Activated naive CD4-positive, alpha-beta T cell treated with anti-CD3 and anti-CD28 coated beads for 36 hours (primary cell): ENCODE data around the gene DPF3. TPM values are rescaled to one million over a fixed set of nuclear protein-coding genes. Genes with fewer than 3 reads are reported as not detected.
A peak's percentile ranks its signal among the peaks of the same experiment; 100 is the strongest.

ENCODE experiments used
- CTCF ChIA-PET: fragments of 350-600 bp; sonication (Branson Sonifier 250); formaldehyde crosslinking; loops from one replicate; lab custom pipeline; 2021; ENCODE audit warnings: antibody characterized with exemption; lab: Charles Lee
- DNase-seq: peaks from one replicate; pipeline ENCODE4 v3.0.0-alpha.2; 2020
- H3K27ac Mint-ChIP-seq: one replicate; pipeline ENCODE4 v1.8.0; 2021; ENCODE audit warnings: mild to moderate bottlenecking, mixed read lengths
- H3K27me3 Mint-ChIP-seq: one replicate; pipeline ENCODE4 v1.8.0; 2021; ENCODE audit warnings: low read depth, mixed read lengths
- H3K36me3 Mint-ChIP-seq: one replicate; pipeline ENCODE4 v1.8.0; 2021; ENCODE audit warnings: low read depth, mixed read lengths
- H3K4me1 Mint-ChIP-seq: one replicate; pipeline ENCODE4 v1.8.0; 2021; ENCODE audit warnings: low read depth, mixed read lengths
- H3K4me3 Mint-ChIP-seq: one replicate; pipeline ENCODE4 v1.8.0; 2021; ENCODE audit warnings: mild to moderate bottlenecking, moderate library complexity, mixed read lengths
- H3K9me3 Mint-ChIP-seq: one replicate; pipeline ENCODE4 v1.8.0; 2021; ENCODE audit warnings: mixed read lengths
- intact Hi-C: fragments of 100-400 bp; cut with micrococcal nuclease; formaldehyde crosslinking; loops from one replicate; pipeline ENCODE4 v1.15.1; 2023
- total RNA-seq, 2 experiments: library from RNA; stranded (reverse); gene quantifications; one replicate each; pipeline ENCODE4 v1.2.3, GENCODE V29; 2021

Gene DPF3
- total RNA-seq, 2 experiments from 2014 or later, result 0.29 to 0.47 TPM

DNA sequence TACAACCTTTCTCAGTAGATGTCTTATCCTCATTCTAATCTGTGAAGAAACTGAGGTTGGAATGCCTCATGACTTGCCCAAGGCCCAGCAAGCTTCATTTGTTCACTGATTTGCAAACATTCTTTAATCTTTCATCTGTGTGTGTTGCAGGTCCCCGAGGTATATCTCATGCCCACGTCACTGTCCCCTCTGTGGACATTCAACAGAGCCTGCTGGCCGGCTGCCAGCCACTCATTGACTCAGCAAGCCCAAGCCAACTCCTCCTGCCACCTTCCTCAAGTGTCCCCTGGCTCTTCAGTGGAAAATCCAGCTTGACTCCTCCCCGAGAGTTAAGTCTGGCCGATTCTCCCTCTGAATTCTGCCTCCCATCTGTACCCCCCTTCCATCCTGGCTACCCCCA is 30.4 kb upstream of the DPF3 start:
- H3K27me3 Mint-ChIP-seq, result no peaks in the 10 kb centered on the region
- H3K4me3 Mint-ChIP-seq, result no peak overlapping the region
- DNase-seq, result no peak
- H3K4me1 Mint-ChIP-seq, result no peaks in the 10 kb centered on the region
- H3K9me3 Mint-ChIP-seq, result no peaks in the 10 kb centered on the region
- H3K36me3 Mint-ChIP-seq, result no peaks in the 10 kb centered on the region
- no peak overlapping the region for H3K27ac Mint-ChIP-seq
- intact Hi-C loops, result loop anchor here (10.0 kb wide), 1 partner anchor 540 kb away; no protein-coding TSS in a partner anchor
- CTCF ChIA-PET, result interaction anchor here (0.5 to 1.7 kb wide), 3 partner anchors 10 to 407 kb away, joined by 3 to 6 read pairs (median 5); no protein-coding TSS in a partner anchor

DNA sequence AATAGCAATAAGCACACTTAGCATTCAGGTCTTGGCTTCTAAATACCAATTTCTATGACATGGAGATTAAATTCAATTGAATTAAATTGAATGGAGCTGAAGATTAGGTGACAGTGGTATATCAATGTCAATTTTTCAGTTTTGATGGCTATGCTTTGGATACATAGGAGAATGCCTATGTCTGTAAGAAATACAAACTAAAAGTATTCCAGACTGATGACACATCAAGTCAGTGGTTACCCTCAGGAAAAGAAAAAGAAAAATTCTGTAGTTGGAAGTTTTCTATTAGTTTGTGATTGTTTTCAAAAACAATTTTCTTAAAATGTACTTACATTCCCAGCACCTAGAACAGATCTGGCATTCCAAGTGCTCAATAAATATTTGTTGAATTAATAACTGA is 27.5 kb upstream of the DPF3 start:
- H3K27me3 Mint-ChIP-seq, result no peaks in the 10 kb centered on the region
- no peak overlapping the region for H3K27ac Mint-ChIP-seq
- intact Hi-C loops, result loop anchor here (10.0 kb wide), 1 partner anchor 543 kb away; no protein-coding TSS in a partner anchor
- H3K4me3 Mint-ChIP-seq, result no peak overlapping the region
- H3K4me1 Mint-ChIP-seq, result no peaks in the 10 kb centered on the region
- no peak for DNase-seq
- no peaks in the 10 kb centered on the region for H3K9me3 Mint-ChIP-seq
- CTCF ChIA-PET, result interaction anchor here (0.6 kb wide), 1 partner anchor 18 kb away, joined by 3 read pairs; no protein-coding TSS in a partner anchor
- no peaks in the 10 kb centered on the region for H3K36me3 Mint-ChIP-seq

- CTCF ChIA-PET, result interaction anchor here (0.6 kb wide), 1 partner anchor 9 kb away, joined by 3 read pairs; no protein-coding TSS in a partner anchor
- Mint-ChIP-seq H3K27ac (no peak overlapping the region), H3K4me3 (no peak overlapping the region), H3K27me3 (peaks cover 2% of the 10 kb centered on the region), H3K9me3 (no peaks in the 10 kb centered on the region), H3K36me3 (no peaks in the 10 kb centered on the region), H3K4me1 (no peaks in the 10 kb centered on the region)
- intact Hi-C loops, result loop anchor here (10.0 kb wide), 1 partner anchor 545 kb away; no protein-coding TSS in a partner anchor
- DNase-seq, result no peak
These were observed 26.1 kb upstream of the DPF3 start for GRCh38 chr14:72920008-72920407.

GRCh38 chr14:72917094-72917802 is 23.3 kb upstream of the DPF3 start:
- intact Hi-C loops, result no loop called here
- Mint-ChIP-seq H3K4me3 (no peak overlapping the region), H3K27ac (no peak overlapping the region), H3K36me3 (no peaks in the 10 kb centered on the region), H3K9me3 (no peaks in the 10 kb centered on the region), H3K27me3 (peaks cover 4% of the 10 kb centered on the region), H3K4me1 (no peaks in the 10 kb centered on the region)
- CTCF ChIA-PET, result interaction anchor here (0.6 to 1.2 kb wide), 4 partner anchors 12 to 428 kb away, joined by 3 to 5 read pairs (median 4); no protein-coding TSS in a partner anchor
- DNase-seq, result no peak

DNA sequence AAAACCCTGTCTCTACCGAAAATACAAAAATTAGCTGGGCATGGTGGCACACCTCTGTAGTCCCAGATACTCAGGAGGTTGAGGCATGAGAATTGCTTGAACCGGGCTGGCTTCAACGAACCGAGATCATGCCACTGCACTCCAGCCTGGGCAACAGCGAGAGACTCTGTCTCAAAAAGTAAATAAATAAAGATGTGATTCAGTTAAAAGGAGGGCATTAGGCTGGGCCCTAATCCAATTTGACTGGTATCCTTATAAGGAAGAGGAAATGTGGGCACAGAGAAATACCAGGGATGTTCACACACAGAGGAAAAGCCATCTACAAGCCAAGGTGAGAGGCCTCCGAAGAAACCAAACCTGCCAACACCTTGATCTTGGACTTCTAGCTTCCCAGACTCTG is 22.3 kb upstream of the DPF3 start:
- Mint-ChIP-seq H3K36me3 (no peaks in the 10 kb centered on the region), H3K4me3 (no peak overlapping the region), H3K27ac (no peak overlapping the region), H3K9me3 (no peaks in the 10 kb centered on the region), H3K27me3 (peaks cover 4% of the 10 kb centered on the region), H3K4me1 (no peaks in the 10 kb centered on the region)
- CTCF ChIA-PET, result interaction anchor here (0.9 kb wide), 1 partner anchor 11 kb away, joined by 5 read pairs; no protein-coding TSS in a partner anchor
- intact Hi-C loops, result no loop called here
- DNase-seq, result no peak

DNA sequence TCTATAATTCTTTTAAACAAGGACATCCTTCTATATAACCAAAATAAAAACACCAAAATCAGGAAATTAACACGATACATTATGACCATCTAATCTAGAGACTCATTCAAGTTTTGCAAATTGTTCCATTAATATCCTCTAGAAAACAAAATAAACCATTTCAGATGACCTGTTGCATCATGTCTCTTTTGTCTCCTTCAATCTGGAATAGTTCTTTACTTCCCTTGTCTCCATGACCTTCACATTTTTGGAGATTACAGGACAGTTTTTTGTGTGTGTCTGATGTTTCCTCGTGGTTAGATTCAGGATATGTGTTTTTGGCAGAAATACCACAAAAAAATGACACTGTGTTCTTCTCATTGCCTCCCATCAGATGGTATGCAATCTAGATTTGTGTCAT is 19.9 kb upstream of the DPF3 start:
- Mint-ChIP-seq H3K27me3 (peaks cover 4% of the 10 kb centered on the region), H3K27ac (no peak overlapping the region), H3K36me3 (no peaks in the 10 kb centered on the region), H3K9me3 (no peaks in the 10 kb centered on the region), H3K4me1 (no peaks in the 10 kb centered on the region), H3K4me3 (no peak overlapping the region)
- no peak for DNase-seq
- CTCF ChIA-PET, result no interaction called here
- intact Hi-C loops, result no loop called here

- CTCF ChIA-PET, result interaction anchor here (0.7 to 3.0 kb wide), 5 partner anchors 10 to 829 kb away, joined by 3 to 13 read pairs (median 3); no protein-coding TSS in a partner anchor
- no peaks in the 10 kb centered on the region for H3K4me1 Mint-ChIP-seq
- H3K4me3 Mint-ChIP-seq, result no peak overlapping the region
- no peaks in the 10 kb centered on the region for H3K36me3 Mint-ChIP-seq
- no peaks in the 10 kb centered on the region for H3K9me3 Mint-ChIP-seq
- no peak overlapping the region for H3K27ac Mint-ChIP-seq
- H3K27me3 Mint-ChIP-seq, result peaks cover 8% of the 10 kb centered on the region
- DNase-seq, result no peak
- intact Hi-C loops, result loop anchor here (2.0 to 5.0 kb wide), 2 partner anchors 18 to 38 kb away; partner anchors contain the start of gene DCAF4
These were observed 15.3 kb upstream of the DPF3 start for GRCh38 chr14:72909163-72909562.

DNA sequence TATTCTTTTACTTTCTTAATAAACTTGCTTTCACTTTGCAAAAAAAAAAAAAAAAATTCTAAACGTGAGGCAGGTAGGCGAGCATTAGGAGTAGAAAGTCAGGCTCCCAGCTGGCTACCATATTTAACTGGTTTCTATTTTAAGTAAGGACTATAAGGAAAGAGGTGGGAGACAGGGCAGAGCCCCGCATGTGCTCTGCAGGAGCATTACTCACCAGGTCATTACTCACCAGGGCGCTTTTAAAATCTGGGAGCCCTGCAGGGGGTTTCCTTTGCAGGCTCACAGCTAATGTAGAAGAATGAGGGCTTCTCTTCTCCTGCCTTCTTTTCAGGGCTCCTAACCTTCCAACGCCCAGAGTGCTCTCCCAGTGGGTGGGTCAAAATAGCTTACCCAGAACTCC is 14.0 kb upstream of the DPF3 start:
- intact Hi-C loops, result loop anchor here (2.0 to 5.0 kb wide), 2 partner anchors 19 to 39 kb away; partner anchors contain the start of gene DCAF4
- DNase-seq, result peak; percentile 26
- Mint-ChIP-seq H3K27me3 (peaks cover 6% of the 10 kb centered on the region), H3K4me3 (no peak overlapping the region), H3K27ac (no peak overlapping the region), H3K36me3 (no peaks in the 10 kb centered on the region), H3K9me3 (no peaks in the 10 kb centered on the region), H3K4me1 (no peaks in the 10 kb centered on the region)
- CTCF ChIA-PET, result interaction anchor here (0.6 to 3.0 kb wide), 5 partner anchors 17 to 394 kb away, joined by 3 to 13 read pairs (median 3); no protein-coding TSS in a partner anchor

- intact Hi-C loops, result loop anchor here (5.0 kb wide), 1 partner anchor 40 kb away; no protein-coding TSS in a partner anchor
- no peaks in the 10 kb centered on the region for H3K9me3 Mint-ChIP-seq
- H3K36me3 Mint-ChIP-seq, result no peaks in the 10 kb centered on the region
- H3K4me3 Mint-ChIP-seq, result no peak overlapping the region
- CTCF ChIA-PET, result interaction anchor here (1.0 to 11.0 kb wide), 3 partner anchors 390 to 393 kb away, joined by 3 to 185 read pairs (median 13); no protein-coding TSS in a partner anchor
- H3K4me1 Mint-ChIP-seq, result no peaks in the 10 kb centered on the region
- peaks cover 6% of the 10 kb centered on the region for H3K27me3 Mint-ChIP-seq
- DNase-seq, result no peak
- no peak overlapping the region for H3K27ac Mint-ChIP-seq
These were observed 13.0 kb upstream of the DPF3 start for GRCh38 chr14:72906879-72907278.

- H3K9me3 Mint-ChIP-seq, result no peaks in the 10 kb centered on the region
- no peaks in the 10 kb centered on the region for H3K4me1 Mint-ChIP-seq
- H3K36me3 Mint-ChIP-seq, result no peaks in the 10 kb centered on the region
- CTCF ChIA-PET, result interaction anchor here (0.7 to 11.0 kb wide), 3 partner anchors 95 to 732 kb away, joined by 3 to 185 read pairs (median 3); no protein-coding TSS in a partner anchor
- intact Hi-C loops, result loop anchor here (5.0 kb wide), 1 partner anchor 41 kb away; no protein-coding TSS in a partner anchor
- H3K4me3 Mint-ChIP-seq, result no peak overlapping the region
- no peak overlapping the region for H3K27ac Mint-ChIP-seq
- peaks cover 6% of the 10 kb centered on the region for H3K27me3 Mint-ChIP-seq
- no peak for DNase-seq
These were observed 12.4 kb upstream of the DPF3 start for GRCh38 chr14:72906316-72906715.

DNA sequence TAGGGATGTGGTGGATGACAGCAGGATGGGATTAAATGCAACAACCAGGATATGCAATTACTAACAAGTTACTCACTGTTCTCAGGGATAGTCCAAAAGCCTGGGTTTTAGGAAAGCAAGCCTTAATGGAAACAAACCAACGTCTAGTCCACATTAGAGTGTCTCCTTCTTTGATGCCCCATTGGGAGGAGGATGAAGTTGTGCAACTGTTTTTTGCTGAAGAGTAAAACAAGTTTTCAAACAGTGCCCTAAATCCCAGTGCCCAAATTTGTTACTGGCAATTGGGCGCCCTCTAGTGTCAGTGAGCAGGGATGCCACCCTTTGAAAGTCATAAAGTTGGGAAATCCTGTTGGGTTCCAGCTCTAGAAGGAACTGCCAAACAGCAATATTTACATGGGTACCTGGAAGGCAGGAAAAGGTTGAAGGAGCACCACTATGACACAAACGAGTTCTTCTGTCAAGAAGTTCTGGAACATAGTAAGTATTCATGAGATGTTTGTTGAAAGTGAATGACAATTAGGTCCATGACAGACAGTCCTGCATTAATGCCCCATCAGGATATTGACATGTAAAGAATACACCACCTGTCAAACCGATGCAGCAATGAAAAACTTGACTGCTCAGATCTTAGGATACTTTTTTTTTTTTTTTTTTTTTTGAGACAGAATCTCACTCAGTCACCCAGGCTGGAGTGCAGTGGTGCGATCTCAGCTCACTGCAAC is 11.1 kb upstream of the DPF3 start:
- CTCF ChIA-PET, result interaction anchor here (0.6 to 11.0 kb wide), 25 partner anchors 11 to 1236 kb away, joined by 3 to 185 read pairs (median 3); partner anchors contain the start of gene DPF3
- peaks cover 10% of the 10 kb centered on the region for H3K27me3 Mint-ChIP-seq
- no peaks in the 10 kb centered on the region for H3K4me1 Mint-ChIP-seq
- H3K4me3 Mint-ChIP-seq, result no peak overlapping the region
- no peaks in the 10 kb centered on the region for H3K9me3 Mint-ChIP-seq
- intact Hi-C loops, result loop anchor here (1.0 to 5.0 kb wide), 3 partner anchors 11 to 388 kb away; partner anchors contain the start of gene DPF3
- DNase-seq, result peak; percentile 76
- H3K27ac Mint-ChIP-seq, result no peak overlapping the region
- no peaks in the 10 kb centered on the region for H3K36me3 Mint-ChIP-seq

- no peaks in the 10 kb centered on the region for H3K4me1 Mint-ChIP-seq
- H3K4me3 Mint-ChIP-seq, result no peak overlapping the region
- no peak for DNase-seq
- no peaks in the 10 kb centered on the region for H3K9me3 Mint-ChIP-seq
- CTCF ChIA-PET, result interaction anchor here (0.6 to 11.0 kb wide), 24 partner anchors 10 to 1138 kb away, joined by 3 to 185 read pairs (median 3); partner anchors contain the start of genes DCAF4 and DPF3
- no peak overlapping the region for H3K27ac Mint-ChIP-seq
- no peaks in the 10 kb centered on the region for H3K36me3 Mint-ChIP-seq
- intact Hi-C loops, result no loop called here
- H3K27me3 Mint-ChIP-seq, result peaks cover 11% of the 10 kb centered on the region
These were observed 10.3 kb upstream of the DPF3 start for GRCh38 chr14:72904218-72904617.
